Measurements from ENCODE around the gene PAN3.

The PAN3 gene

DNA sequence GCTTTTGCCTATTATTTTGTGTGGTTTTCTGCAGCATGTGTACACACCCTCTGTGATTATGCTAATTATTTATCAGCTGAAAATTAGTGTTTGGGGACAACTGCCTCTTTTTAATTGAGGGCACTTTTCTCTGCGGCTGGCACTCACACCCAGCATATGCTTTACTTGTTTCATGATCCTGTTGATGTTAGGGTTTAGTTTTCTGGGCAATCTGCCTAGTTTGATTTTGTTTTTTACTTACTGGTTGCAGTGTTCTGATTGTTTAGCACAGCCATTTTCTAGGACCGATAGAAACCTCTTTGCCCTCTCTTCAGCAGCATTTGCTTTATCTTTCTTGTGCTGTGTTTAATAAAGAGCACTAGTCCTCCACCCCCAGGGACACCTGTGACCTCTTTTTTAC lies 161.6 kb downstream of the PAN3 start:
- TF ChIP-seq, protein P1, sequence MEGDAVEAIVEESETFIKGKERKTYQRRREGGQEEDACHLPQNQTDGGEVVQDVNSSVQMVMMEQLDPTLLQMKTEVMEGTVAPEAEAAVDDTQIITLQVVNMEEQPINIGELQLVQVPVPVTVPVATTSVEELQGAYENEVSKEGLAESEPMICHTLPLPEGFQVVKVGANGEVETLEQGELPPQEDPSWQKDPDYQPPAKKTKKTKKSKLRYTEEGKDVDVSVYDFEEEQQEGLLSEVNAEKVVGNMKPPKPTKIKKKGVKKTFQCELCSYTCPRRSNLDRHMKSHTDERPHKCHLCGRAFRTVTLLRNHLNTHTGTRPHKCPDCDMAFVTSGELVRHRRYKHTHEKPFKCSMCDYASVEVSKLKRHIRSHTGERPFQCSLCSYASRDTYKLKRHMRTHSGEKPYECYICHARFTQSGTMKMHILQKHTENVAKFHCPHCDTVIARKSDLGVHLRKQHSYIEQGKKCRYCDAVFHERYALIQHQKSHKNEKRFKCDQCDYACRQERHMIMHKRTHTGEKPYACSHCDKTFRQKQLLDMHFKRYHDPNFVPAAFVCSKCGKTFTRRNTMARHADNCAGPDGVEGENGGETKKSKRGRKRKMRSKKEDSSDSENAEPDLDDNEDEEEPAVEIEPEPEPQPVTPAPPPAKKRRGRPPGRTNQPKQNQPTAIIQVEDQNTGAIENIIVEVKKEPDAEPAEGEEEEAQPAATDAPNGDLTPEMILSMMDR (IDR thresholded peaks at IDR 0.05; ENCODE audit: control insufficient read depth, insufficient read depth, low read depth, low read length, missing control alignments) = no peak
- no peak for DNase-seq (ENCODE audit: low read depth)
- no peak overlapping the region for H3K4me3 ChIP-seq (ENCODE audit: control insufficient read depth, low read depth, low read length)

DNA sequence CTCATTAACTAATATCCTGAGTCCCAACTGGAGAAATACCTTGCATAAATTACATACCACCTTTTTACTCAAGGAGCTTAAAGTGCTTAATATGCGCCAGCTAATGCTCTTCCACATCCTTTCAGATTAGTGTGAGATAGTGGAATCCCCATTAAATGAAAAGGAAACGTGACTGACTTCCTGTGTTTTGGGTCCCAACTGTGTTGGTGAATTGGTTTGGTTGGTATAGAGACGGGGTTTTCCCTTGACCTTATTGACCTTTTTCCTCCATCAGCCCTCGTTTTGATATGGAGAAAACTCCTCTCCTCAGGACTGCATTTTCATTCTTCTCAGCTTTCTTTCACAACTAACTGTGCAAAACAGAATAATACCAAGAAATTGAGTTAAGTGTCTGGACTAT lies 163.5 kb downstream of the PAN3 start:
- no peak overlapping the region for H3K4me3 ChIP-seq (ENCODE audit: control insufficient read depth, low read depth, low read length)
- no peak for DNase-seq (ENCODE audit: low read depth)
- TF ChIP-seq, protein P1 (IDR thresholded peaks at IDR 0.05; ENCODE audit: control insufficient read depth, insufficient read depth, low read depth, low read length, missing control alignments) = no peak

DNA sequence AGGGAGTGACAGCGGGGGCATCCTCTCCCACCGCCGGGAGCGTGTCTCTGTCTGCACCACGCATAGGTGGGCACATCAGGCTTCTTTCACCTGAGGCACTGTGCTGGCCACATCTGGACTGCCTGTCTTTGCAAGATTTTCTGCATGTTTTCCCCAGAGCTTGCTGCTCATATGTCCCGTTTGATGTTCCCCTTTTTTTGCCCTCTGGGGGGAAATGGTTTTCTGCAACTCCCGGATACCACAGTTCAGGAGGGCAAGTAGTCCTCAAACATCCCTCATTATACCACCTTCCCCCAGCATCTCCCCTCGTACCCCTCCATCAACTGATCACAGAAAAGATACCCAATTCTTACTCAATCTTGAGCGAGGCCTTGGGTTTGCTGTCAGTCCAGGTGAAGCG lies 168.0 kb downstream of the PAN3 start:
- H3K4me3 ChIP-seq (ENCODE audit: control insufficient read depth, low read depth, low read length) = no peak overlapping the region
- TF ChIP-seq, protein P1 (IDR thresholded peaks at IDR 0.05; ENCODE audit: control insufficient read depth, insufficient read depth, low read depth, low read length, missing control alignments) = no peak
- no peak for DNase-seq (ENCODE audit: low read depth)

DNA sequence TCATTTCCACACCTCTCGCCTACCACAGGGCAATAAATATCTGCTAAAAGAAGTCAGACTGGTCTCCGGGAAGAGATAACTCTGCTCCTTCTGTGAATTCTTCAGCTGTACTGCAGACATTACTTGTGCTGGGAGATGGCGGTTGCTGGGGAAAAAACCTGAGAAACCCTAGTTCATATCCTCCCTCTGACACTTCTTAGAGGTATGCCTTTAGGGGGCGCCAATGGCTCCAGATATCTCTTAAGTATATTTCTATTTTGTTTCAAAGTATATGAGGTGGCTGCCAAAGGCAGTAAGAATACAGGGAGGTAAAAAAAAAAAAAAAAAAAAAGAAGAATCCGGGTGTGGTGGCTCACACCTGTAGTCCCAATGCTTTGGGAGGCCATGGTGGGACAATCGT lies 175.2 kb downstream of the PAN3 start:
- no peak for DNase-seq (ENCODE audit: low read depth)
- H3K4me3 ChIP-seq (ENCODE audit: control insufficient read depth, low read depth, low read length) = no peak overlapping the region

DNA sequence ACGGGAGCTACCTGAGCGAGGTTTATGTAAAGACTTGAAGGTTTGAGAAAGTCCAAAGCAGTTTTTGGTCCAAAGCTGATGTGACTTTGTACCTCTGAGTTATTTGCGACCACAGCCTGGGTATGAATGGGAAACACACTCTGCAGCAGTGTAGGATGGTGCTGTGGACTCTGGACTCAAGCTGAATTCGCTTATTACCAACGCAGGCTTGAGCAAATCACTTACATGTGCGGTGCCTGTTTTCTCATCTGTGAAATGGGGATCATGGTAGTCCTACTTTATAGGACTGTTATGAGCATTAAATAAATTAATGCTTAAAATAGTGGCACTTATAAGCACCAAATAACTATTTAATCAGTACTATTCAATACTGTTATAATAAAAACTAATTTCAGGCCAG lies 176.5 kb downstream of the PAN3 start:
- no peak overlapping the region for H3K4me3 ChIP-seq (ENCODE audit: control insufficient read depth, low read depth, low read length)
- no peak for DNase-seq (ENCODE audit: low read depth)
- TF ChIP-seq, protein P1 (IDR thresholded peaks at IDR 0.05; ENCODE audit: control insufficient read depth, insufficient read depth, low read depth, low read length, missing control alignments) = no peak

More for the DNA sequence above, 175.2 kb downstream of the PAN3 start:
- TF ChIP-seq, protein P1 (IDR thresholded peaks at IDR 0.05; ENCODE audit: control insufficient read depth, insufficient read depth, low read depth, low read length, missing control alignments) = peak; percentile 47

DNA sequence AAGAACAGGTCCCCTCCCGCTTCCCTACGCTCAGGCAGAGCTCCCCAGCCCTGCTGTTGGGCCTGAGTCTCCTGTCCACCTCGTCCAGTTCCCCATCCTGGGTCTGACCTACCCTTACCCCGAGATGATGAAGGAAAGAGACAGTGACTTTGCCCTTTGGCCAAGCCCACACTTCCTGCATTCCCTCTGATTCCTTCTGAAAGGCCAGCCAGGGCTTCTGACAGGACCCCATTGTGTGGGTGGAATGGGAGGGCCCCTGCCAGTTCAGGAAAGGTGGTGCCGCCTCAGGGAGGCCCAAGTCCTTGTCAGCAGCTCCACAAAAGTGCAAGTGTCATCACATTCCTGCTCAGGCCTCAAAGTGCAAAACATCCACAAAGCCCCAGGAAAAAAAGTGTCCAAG lies 177.8 kb downstream of the PAN3 start:
- TF ChIP-seq, protein P1 (IDR thresholded peaks at IDR 0.05; ENCODE audit: control insufficient read depth, insufficient read depth, low read depth, low read length, missing control alignments) = no peak
- no peak overlapping the region for H3K4me3 ChIP-seq (ENCODE audit: control insufficient read depth, low read depth, low read length)
- DNase-seq (ENCODE audit: low read depth) = no peak

DNA sequence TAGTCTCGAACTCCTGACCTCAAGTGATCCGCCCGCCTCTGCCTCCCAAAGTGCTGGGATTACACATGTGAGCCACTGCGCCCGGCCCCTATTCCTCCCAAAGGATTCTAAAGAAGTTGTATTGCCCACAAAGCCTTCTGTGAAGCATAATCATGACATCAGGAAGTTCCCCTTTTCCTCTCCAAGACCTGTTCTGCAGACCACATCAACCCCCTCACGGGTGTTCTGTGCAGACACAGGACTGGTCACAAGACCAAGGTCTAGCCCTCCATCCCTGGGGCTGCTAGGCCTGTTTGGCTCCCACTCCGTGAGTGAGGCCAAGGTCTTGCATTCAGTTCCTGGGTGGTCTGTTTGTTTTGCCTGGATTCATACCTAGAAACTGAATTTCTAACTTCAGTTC lies 178.5 kb downstream of the PAN3 start:
- DNase-seq (ENCODE audit: low read depth) = no peak
- TF ChIP-seq, protein P1 (IDR thresholded peaks at IDR 0.05; ENCODE audit: control insufficient read depth, insufficient read depth, low read depth, low read length, missing control alignments) = no peak
- H3K4me3 ChIP-seq (ENCODE audit: control insufficient read depth, low read depth, low read length) = no peak overlapping the region
